GM18858 (cell line): ENCODE measurements around the gene LGR4.

Source experiments
- ATAC-seq: cut with Tn5 transposase; IDR thresholded peaks from one replicate; pipeline ENCODE4 v1.9.1; 2021; ENCODE audit not compliant: unreplicated experiment

The LGR4 gene

GRCh38 chr11:27433742-27434141 lies 38.8 kb downstream of the LGR4 start:
- no peak for ATAC-seq

DNA sequence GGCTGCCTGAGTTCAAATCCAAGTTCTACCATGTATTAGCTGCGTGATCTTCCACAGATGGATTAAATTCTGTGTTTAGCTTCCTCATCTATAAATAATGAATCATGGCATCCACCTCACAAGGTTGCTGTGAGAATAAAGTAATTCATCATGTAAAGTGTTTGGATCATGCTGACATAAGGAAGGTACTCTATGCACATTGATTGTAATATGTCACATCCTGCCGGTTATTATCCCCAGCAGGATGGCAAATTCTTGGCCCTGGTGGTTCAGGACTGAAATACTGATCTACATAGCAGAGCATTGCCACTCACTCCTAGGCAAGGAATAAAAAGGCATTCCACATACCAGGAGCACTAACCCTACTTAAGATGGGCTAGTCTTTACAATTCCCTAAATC lies 40.8 kb downstream of the LGR4 start:
- ATAC-seq = no peak

- no peak for ATAC-seq
These were observed 42.7 kb downstream of the LGR4 start for GRCh38 chr11:27429761-27430393.

DNA sequence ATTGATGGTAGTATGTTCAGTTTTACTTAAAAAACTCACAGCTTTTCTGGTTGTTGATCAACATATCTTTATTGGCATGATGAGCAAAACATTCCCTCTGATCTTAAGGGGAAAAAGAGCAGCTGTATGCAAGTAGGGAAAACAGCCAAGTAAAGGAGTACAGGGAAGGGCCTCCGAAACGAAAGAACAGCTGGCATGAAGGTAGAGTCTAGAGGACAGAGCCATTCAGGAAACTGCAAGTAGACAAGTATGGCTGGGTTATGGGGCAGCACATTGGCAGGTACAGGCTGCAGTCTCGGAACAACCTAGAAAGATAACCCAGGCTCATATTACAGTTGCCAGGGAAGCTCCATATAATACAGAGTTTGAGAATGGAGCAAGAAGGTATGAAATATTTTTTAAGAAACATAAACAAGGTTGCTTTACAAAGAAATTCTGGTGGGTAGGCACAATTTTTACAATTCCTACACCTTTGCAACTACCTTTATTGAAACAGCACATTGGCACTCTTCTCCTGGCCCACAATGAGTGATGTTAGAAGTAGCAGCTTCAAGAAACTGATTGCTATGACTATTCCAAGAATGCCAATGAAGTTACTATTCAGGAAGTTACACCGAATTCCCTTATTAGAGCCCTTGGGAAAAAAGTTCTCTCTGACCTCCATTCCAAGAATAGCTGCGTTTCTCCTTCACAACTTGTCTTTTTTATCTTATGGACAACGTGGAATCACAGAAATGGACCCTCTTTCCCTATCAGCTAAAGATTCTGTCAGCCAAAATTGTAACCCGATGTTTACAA lies 45.2 kb downstream of the LGR4 start:
- ATAC-seq = no peak

- ATAC-seq = no peak
These were observed 46.8 kb downstream of the LGR4 start for GRCh38 chr11:27425814-27426213.

- no peak for ATAC-seq
These were observed 49.5 kb downstream of the LGR4 start for GRCh38 chr11:27423125-27423524.

GRCh38 chr11:27421819-27422494 lies 50.6 kb downstream of the LGR4 start:
- ATAC-seq = no peak

DNA sequence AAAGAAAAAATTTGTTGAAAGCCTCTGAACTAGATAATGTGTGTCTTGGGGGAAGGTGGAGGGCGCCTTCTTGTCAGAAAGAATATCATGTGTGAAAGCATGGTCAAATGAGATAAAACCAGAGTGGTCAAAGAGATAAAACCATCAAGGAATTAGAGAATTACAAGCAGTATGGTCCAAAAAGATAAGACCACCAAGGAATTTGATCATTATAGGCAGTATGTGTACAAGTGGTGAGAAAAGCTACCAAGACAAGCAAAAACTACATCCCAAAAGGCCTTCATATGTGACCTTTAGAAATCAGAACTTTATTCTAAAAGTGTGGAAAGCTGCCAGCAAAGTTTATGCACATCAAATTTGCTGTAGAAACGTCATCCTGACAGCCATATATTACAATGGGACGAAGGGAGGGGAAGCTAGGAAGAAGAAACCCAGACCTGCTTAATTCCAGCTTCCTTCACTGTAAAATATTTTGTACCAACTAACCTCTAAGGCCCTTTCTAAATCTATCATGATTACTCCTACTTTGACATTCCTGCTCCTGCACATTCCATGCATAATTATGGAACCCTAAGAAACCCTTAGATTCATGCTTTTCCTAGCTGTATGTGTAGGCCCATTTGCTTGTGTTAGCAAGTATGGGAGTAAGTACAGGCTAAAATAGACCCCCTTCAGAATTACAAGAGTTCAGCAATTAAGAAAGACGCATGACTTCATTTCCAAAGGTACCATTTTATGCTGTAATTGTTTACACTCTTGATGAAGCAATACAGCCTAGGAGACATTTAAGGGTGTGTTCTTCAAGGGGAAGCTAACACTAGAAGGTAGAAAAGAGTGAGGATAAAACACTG lies 51.6 kb downstream of the LGR4 start:
- no peak for ATAC-seq

GRCh38 chr11:27420217-27420616 lies 52.4 kb downstream of the LGR4 start:
- ATAC-seq = no peak

DNA sequence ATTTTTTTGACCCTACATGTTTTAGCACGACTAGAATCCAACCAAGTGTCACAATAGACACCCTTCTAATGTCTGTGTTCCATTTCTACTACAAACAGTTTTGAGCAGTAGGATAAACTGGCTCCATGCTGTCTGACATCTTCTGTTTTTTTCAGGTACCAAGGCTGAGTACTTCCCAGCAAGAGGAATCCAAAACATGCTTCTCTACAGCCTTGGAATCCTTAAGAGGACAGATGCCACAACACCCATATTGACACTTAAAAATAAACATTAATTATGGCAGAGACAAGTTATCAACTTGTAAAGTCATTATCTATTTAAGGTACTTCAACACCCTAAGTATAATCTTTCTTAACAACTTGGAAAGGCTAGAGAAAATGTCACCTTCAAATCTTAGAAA lies 54.2 kb downstream of the LGR4 start:
- ATAC-seq = no peak

DNA sequence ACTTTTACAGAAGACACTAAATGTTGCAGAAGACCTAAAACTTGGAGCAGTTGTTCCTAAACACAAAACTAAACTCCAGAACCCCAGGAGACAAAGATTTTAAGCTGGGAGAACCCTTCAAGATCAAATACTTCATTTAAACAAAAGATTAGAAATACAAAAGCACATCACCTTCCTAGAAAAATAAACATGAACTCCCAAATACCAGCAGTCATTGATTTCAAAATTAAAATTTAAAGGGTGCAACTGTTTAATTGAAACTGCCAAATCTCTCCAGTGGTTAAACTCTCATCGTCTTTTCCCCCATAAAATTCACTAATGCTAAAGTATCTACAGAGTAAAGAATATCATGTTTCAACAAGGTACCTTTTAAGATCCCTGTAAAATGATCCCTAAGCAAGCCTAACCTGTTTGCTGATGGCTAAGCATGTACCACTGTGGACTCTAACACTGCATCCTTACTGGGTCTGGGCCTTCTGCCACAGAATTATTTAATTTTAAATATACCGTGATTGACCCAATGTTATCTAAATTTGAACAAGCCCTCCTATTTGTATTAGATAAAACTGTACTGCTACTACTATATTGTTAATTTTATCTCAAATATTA lies 55.9 kb downstream of the LGR4 start:
- ATAC-seq = no peak

GRCh38 chr11:27414644-27415043 lies 57.9 kb downstream of the LGR4 start:
- ATAC-seq = no peak

DNA sequence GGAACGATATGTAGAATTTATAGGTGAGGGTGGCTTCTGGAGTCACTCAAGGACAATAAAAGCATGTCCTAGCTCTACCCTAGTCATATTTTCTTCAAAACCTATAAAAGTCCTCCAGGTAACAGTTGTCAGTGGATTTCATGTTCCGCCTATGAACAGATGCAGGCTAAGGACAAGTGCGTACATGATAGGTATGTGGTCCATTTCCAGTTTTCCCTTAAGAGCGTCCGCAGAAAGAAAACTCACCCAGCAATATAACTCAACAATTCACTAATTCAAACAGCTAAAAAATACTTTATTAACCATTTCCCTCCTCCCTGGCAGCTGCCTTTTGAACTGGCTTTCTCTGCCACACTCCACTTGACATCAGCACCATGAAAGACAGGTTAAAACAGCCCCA lies 59.4 kb downstream of the LGR4 start:
- no peak for ATAC-seq

GRCh38 chr11:27412192-27412691 lies 60.3 kb downstream of the LGR4 start:
- no peak for ATAC-seq

DNA sequence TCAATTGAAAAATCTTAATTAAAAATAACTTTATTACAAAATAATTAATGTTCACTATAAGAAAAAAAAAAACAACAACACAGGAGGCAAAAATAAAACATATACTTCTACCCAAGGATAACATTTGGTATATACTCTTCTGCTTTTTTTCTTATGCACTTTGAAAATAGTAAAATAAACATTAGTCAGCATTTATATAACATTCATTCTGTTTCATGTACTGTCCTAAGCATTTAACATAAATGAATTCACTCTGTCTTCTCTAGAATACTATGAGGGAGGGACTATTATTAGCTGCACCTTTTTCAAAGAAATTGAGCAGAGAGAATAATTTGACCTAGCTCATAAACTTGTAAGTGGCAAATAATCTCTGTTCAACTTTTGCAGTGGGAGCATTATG lies 61.3 kb downstream of the LGR4 start:
- no peak for ATAC-seq

DNA sequence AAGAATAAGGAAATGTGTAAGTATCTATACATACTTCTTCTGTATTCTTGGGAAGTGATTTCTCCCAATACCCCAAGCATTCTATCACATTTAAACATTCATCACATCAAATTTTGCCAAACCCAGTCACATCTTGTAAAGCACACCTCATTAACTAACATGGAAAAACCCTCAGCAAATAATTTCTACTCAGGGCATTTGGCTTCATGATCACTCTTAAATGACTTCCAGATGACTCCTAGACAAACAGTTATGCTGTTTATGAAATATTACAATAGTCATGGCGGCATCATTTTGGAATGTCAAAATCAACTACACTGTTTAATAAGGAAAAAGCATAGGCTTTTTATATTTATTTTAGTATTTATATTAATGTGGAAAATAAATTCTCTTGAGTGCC lies 62.3 kb downstream of the LGR4 start:
- ATAC-seq = no peak

- no peak for ATAC-seq
These were observed 62.8 kb downstream of the LGR4 start for GRCh38 chr11:27409742-27410141.

DNA sequence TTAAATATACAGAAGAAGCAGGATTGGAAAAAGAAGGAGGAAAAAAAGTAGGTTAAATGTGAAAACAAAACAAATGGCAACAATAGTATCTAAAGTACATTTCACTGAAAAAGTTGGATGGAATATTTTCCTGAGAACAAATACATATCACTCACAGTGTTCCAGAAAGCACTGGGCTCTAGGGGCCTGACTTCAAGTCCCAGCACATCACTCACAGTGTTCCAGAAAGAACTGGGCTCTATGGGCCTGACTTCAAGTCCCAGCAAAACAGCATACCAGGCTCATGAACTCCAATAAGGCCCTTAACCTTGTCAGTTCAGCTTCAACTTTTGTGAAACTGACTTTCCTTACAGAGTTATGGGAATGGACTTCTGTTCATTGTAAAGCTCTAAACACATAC lies 63.5 kb downstream of the LGR4 start:
- no peak for ATAC-seq

- no peak for ATAC-seq
These were observed 64.3 kb downstream of the LGR4 start for GRCh38 chr11:27408246-27408800.
